ENCODE data around the gene CPNE2.

GRCh38 chr16:57098188-57098841, 5.9 kb downstream of the CPNE2 start:
- TF ChIP-seq CTCF (IDR thresholded peaks at IDR 0.05) = no peak
- TF ChIP-seq MYC (IDR thresholded peaks at IDR 0.05; ENCODE audit: borderline replicate concordance, low read length) = no peak
- no peak for TF ChIP-seq ELK1 (IDR thresholded peaks at IDR 0.05; ENCODE audit: low read depth, low read length)
- TF ChIP-seq POLR2A (IDR thresholded peaks at IDR 0.05; ENCODE audit: low read length) = no peak
- no peak for TF ChIP-seq CHD4 (IDR thresholded peaks at IDR 0.05; ENCODE audit: borderline replicate concordance)

Data from A549 (cell line).